HCT116 (cell line): ENCODE results near the gene KIAA0232. TPM values are rescaled to one million over a fixed set of nuclear protein-coding genes. Genes with fewer than 3 reads are reported as not detected.

Experiments
- ATAC-seq: fragments of 200-7000 bp; cut with Tn5 transposase; 2 replicates; pipeline ENCODE4 v1.9.1; 2020; ENCODE audit warnings: mild to moderate bottlenecking, moderate library complexity
- BruUV-seq: library from RNA; stranded (reverse); fragments of 400-500 nt; replicated peaks from 2 replicates; lab custom pipeline; 2021; lab: Mats Ljungman, UMichigan
- CTCF ChIA-PET: fragments of 300-600 bp; sonication (Branson Sonifier 250); formaldehyde crosslinking; loops from one replicate; lab custom pipeline; 2021; ENCODE audit warnings: antibody characterized with exemption; lab: Charles Lee
- POLR2A ChIA-PET: fragments of 300-600, 350-600 bp; sonication (Branson Sonifier 250); formaldehyde crosslinking; loops from one replicate; lab custom pipeline; 2021; ENCODE audit warnings: antibody characterized with exemption; lab: Charles Lee
- RAD21 ChIA-PET, 2 experiments: fragments of 300-600 bp; sonication (Branson Sonifier 250); formaldehyde crosslinking; loops; one replicate each; lab custom pipeline; 2023; ENCODE audit warnings: low total read pairs in 2 of 2; ENCODE audit not compliant: uncharacterized antibody in 2 of 2, unreplicated experiment in 2 of 2, low non-redundant PET in 1 of 2; lab: Charles Lee
- DNase-seq: peaks from one replicate; pipeline ENCODE4 v3.0.0-alpha.2; 2010; ENCODE audit warnings: low read depth, low spot score
- H2AFZ ChIP-seq: fragments of 200-600 bp; shearing (Covaris generic), sonication (generic); 2 replicates; pipeline ENCODE4 v1.6.1; 2017; ENCODE audit warnings: low read depth, mixed run types, mixed read lengths, antibody characterized with exemption, low read length; ENCODE audit not compliant: poor library complexity, severe bottlenecking
- H3K27ac ChIP-seq: 2 replicates; pipeline ENCODE4 v1.5.1; 2012; ENCODE audit warnings: low read depth, low read length
- H3K27me3 ChIP-seq: fragments of 200-600 bp; sonication (generic); 2 replicates; pipeline ENCODE4 v1.6.1; 2016; ENCODE audit warnings: mixed run types, low read length, mixed read lengths; ENCODE audit not compliant: insufficient read depth
- H3K36me3 ChIP-seq, 2 experiments: fragments of 200-500 bp in 1 of 2; fragments of 200-600 bp in 1 of 2; sonication (Bioruptor generic) in 1 of 2; sonication (generic) in 1 of 2; 2 replicates each; pipeline versions ENCODE4 v1.5.1 to v1.6.1; 2014 to 2016; ENCODE audit warnings: low read length in 2 of 2, inconsistent platforms in 1 of 2, mixed read lengths in 1 of 2, mixed run types in 1 of 2; ENCODE audit not compliant: insufficient read depth in 2 of 2, control insufficient read depth in 1 of 2
- H3K4me1 ChIP-seq, 2 experiments: fragments of 200-600 bp in 1 of 2; sonication (generic) in 1 of 2; 2 replicates each; pipeline versions ENCODE4 v1.5.1 to v1.6.1; 2012 to 2017; ENCODE audit warnings: low read length in 2 of 2, inconsistent platforms in 1 of 2, mild to moderate bottlenecking in 1 of 2, mixed read lengths in 1 of 2, mixed run types in 1 of 2, moderate library complexity in 1 of 2; ENCODE audit not compliant: insufficient read depth in 2 of 2, control insufficient read depth in 1 of 2
- H3K4me2 ChIP-seq: fragments of 200-600 bp; sonication (generic); 2 replicates; pipeline ENCODE4 v1.6.1; 2017; ENCODE audit warnings: mixed run types, low read length, mixed read lengths
- H3K4me3 ChIP-seq, 2 experiments: fragments of 200-600 bp in 1 of 2; sonication (generic) in 1 of 2; replicated peaks in 1 of 2; 2 replicates each; pipeline ENCODE4 v1.5.1; 2011 to 2016; ENCODE audit warnings: low read length in 2 of 2, control low read depth in 1 of 2, low read depth in 1 of 2, mild to moderate bottlenecking in 1 of 2, mixed read lengths in 1 of 2, mixed run types in 1 of 2
- H3K79me2 ChIP-seq: fragments of 200-600 bp; sonication (generic); 2 replicates; pipeline ENCODE4 v1.6.1; 2017; ENCODE audit warnings: mild to moderate bottlenecking, mixed run types, low read length, moderate library complexity, mixed read lengths; ENCODE audit not compliant: insufficient read depth
- H3K9ac ChIP-seq: fragments of 200-600 bp; sonication (generic); 2 replicates; pipeline ENCODE4 v1.6.1; 2016; ENCODE audit warnings: low read length, mixed read lengths
- H3K9me2 ChIP-seq: fragments of 200-600 bp; sonication (generic), shearing (Covaris generic); 2 replicates; pipeline ENCODE4 v1.6.1; 2017; ENCODE audit warnings: mixed run types, mild to moderate bottlenecking, moderate library complexity; ENCODE audit not compliant: insufficient read depth
- H3K9me3 ChIP-seq, 2 experiments: fragments of 200-500 bp in 1 of 2; fragments of 200-600 bp in 1 of 2; sonication (Bioruptor generic) in 1 of 2; sonication (generic) in 1 of 2; 2 replicates each; pipeline ENCODE4 v1.6.1; 2014 to 2017; ENCODE audit warnings: low read length in 2 of 2, mixed read lengths in 2 of 2, inconsistent platforms in 1 of 2, low read depth in 1 of 2, mild to moderate bottlenecking in 1 of 2, mixed run types in 1 of 2, moderate library complexity in 1 of 2; ENCODE audit not compliant: control insufficient read depth in 1 of 2, insufficient read depth in 1 of 2
- H4K20me1 ChIP-seq: fragments of 200-600 bp; sonication (generic), shearing (Covaris generic); 2 replicates; pipeline ENCODE4 v1.6.1; 2017; ENCODE audit warnings: mixed run types, mild to moderate bottlenecking, moderate library complexity; ENCODE audit not compliant: insufficient read depth
- CBX3 ChIP-seq: IDR thresholded peaks from 2 replicates; pipeline ENCODE4 v1.6.1; 2012; ENCODE audit warnings: low read depth
- CEBPB ChIP-seq: IDR thresholded peaks from 2 replicates; pipeline ENCODE4 v1.6.1; 2012; ENCODE audit warnings: low read depth
- EGR1 ChIP-seq: IDR thresholded peaks from 2 replicates; pipeline ENCODE4 v1.6.1; 2012; ENCODE audit warnings: low read depth
- ELF1 ChIP-seq: IDR thresholded peaks from 2 replicates; pipeline ENCODE4 v1.6.1; 2012; ENCODE audit warnings: low read depth, borderline replicate concordance
- EZH2 ChIP-seq: fragments of 200-600 bp; sonication (generic); IDR thresholded peaks from 2 replicates; pipeline ENCODE4 v1.6.1; 2017; ENCODE audit warnings: antibody characterized with exemption, mixed run types
- EZH2phosphoT487 ChIP-seq: fragments of 200-600 bp; IDR thresholded peaks from 2 replicates; pipeline ENCODE4 v1.6.1; 2018; ENCODE audit warnings: antibody characterized with exemption, borderline replicate concordance
- FOSL1 ChIP-seq: IDR thresholded peaks from 2 replicates; pipeline ENCODE4 v1.6.1; 2012; ENCODE audit warnings: low read depth
- JUND ChIP-seq: IDR thresholded peaks from 2 replicates; pipeline ENCODE4 v1.6.1; 2012
- POLR2AphosphoS5 ChIP-seq: IDR thresholded peaks from 2 replicates; pipeline ENCODE4 v1.6.1; 2011; ENCODE audit warnings: mild to moderate bottlenecking, low read depth, low read length, moderate library complexity
- RAD21 ChIP-seq: IDR thresholded peaks from 2 replicates; pipeline ENCODE4 v1.6.1; 2012; ENCODE audit warnings: low read depth, mild to moderate bottlenecking
- SIN3A ChIP-seq: IDR thresholded peaks from 2 replicates; pipeline ENCODE4 v1.6.1; 2012; ENCODE audit warnings: low read depth
- SP1 ChIP-seq: IDR thresholded peaks from 2 replicates; pipeline ENCODE4 v1.6.1; 2012; ENCODE audit warnings: low read depth
- SRF ChIP-seq: IDR thresholded peaks from 2 replicates; pipeline ENCODE4 v1.6.1; 2012; ENCODE audit warnings: low read depth
- TCF7L2 ChIP-seq: IDR thresholded peaks from 2 replicates; pipeline ENCODE4 v1.7.0; 2011; ENCODE audit warnings: borderline replicate concordance, inconsistent platforms; ENCODE audit not compliant: insufficient read depth, insufficient read length; ENCODE audit errors: extremely low read depth
- ZFX ChIP-seq: fragments of 450-650 bp; IDR thresholded peaks from 2 replicates; pipeline ENCODE4 v1.6.1; 2017
- intact Hi-C: fragments of 100-400 bp; cut with micrococcal nuclease; formaldehyde crosslinking; loops from 2 replicates; pipeline ENCODE4 v1.10.0; 2022
- total RNA-seq: library from RNA; stranded (reverse); gene quantifications from one replicate; pipeline ENCODE4 v1.2.1, GENCODE V29; 2021; ENCODE audit not compliant: unreplicated experiment
- TF ChIP-seq, protein P1 (sequence below): IDR thresholded peaks from 2 replicates; pipeline ENCODE4 v1.6.1; 2012
- TF ChIP-seq, protein P2 (sequence below): IDR thresholded peaks from 2 replicates; pipeline ENCODE4 v1.6.1; 2011; ENCODE audit warnings: mild to moderate bottlenecking, low read length, moderate library complexity; ENCODE audit not compliant: insufficient replicate concordance; ENCODE audit errors: extremely low read depth

Gene KIAA0232
- total RNA-seq, 1 experiment from 2014 or later: 18.1 TPM

DNA sequence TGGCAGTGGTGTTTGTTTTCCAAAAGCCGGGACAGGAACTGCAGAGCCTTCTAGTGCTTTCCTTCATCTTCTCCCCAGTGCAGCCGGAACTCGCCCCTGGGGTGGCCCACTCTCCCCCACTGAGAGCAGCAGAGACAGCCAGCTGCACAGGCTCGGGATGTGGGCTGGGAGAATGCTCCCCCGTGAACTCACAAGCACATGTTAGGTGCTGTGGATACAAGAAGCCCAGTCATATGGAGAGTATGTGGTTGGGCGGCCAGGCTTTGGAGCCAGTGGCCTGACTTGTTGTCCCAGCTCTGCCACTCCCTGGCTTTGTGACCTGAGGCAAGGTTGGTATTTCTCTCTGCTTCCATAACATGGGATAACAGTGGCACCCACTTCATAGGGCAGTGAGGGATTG lies 9.4 kb upstream of the KIAA0232 start:
- BruUV-seq: no TSS peak
- no peak overlapping the region for H3K4me3 ChIP-seq
- no peak overlapping the region for H2AFZ ChIP-seq
- no peaks in the 10 kb centered on the region for H3K79me2 ChIP-seq
- H3K4me2 ChIP-seq: 0 out of 2 replicates have a peak overlapping the region, but pooled peaks have one; percentile 6
- peaks cover 8 to 25% of the 10 kb centered on the region in 2 experiments for H3K4me1 ChIP-seq
- DNase-seq (no peak), ATAC-seq (0 out of 2 replicates have a peak, but pooled peaks have one; percentile 14)
- no peaks in the 10 kb centered on the region; the same call in 1 of the 2 replicates for H3K27me3 ChIP-seq
- POLR2A ChIA-PET: no interaction called here
- H3K36me3 ChIP-seq: no peaks in the 10 kb centered on the region
- CTCF ChIA-PET: no interaction called here
- H4K20me1 ChIP-seq: no peaks in the 10 kb centered on the region
- no peaks in the 10 kb centered on the region for H3K9me2 ChIP-seq
- TF ChIP-seq RAD21: no peak
- H3K27ac ChIP-seq: no peak overlapping the region
- no peaks in the 10 kb centered on the region for H3K9me3 ChIP-seq
- RAD21 ChIA-PET: no interaction called here
- H3K9ac ChIP-seq: no peak overlapping the region
- intact Hi-C loops: no loop called here

DNA sequence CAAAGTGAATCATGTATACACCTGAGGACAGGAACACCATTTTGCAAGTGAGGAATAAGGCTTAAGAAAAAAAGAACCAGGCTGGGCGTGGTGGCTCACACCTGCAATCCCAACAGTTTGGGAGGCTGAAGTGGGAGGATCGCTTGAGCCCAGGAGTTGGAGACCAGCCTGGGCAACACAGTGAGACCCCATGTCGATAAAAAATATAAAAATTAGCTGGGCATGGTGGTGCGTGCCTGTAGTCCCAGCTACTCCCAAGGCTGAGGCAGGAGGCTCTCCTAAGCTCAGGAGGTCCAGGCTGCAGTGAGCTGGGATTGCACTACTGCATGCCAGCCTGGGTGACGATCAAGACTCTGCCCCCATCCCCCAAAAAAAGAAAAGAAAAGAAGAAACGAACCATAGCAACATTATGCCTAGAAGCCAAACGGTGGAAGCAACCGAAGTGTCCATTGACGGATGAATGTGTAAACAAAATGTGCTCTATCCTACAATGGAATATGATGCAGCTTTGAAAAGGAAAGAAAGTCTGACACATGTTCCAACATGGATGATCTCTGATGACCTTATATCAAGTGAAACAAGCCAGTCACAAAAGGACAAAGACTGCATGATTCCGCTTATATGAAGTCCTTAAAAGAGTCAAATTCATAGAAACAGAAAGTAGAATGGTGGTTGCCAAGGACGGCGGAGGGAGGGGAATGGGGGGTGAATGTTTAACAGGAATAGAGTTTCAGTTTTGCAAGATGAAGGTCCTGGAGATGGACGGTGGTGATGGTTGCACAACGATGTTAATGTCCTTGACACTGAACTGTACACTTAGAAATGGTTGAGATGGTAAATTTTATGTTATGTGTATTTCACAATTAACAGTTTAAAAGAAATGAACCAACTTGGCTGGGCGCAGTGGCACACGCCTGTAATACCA lies 8.6 kb upstream of the KIAA0232 start:
- DNase-seq: no peak
- H3K9ac ChIP-seq: no peak overlapping the region
- RAD21 ChIA-PET: no interaction called here
- H3K9me2 ChIP-seq: no peaks in the 10 kb centered on the region
- H3K4me2 ChIP-seq: no peak overlapping the region
- BruUV-seq: no TSS peak
- POLR2A ChIA-PET: interaction anchor here (0.7 kb wide), 1 partner anchor 50 kb away, joined by 4 read pairs; no protein-coding TSS in a partner anchor
- intact Hi-C loops: no loop called here
- no peaks in the 10 kb centered on the region for H3K9me3 ChIP-seq
- H3K4me1 ChIP-seq: peaks cover 2 to 17% of the 10 kb centered on the region in 2 experiments; a peak in 2 of 4 replicates
- H3K79me2 ChIP-seq: no peaks in the 10 kb centered on the region
- CTCF ChIA-PET: no interaction called here
- no peaks in the 10 kb centered on the region for H4K20me1 ChIP-seq
- no peak overlapping the region for H3K27ac ChIP-seq
- no peak overlapping the region for H3K4me3 ChIP-seq
- no peak overlapping the region for H2AFZ ChIP-seq
- H3K36me3 ChIP-seq: no peaks in the 10 kb centered on the region
- H3K27me3 ChIP-seq: no peaks in the 10 kb centered on the region; the same call in 1 of the 2 replicates
- ATAC-seq: no peak
- TF ChIP-seq EZH2phosphoT487: no peak
- no peak for TF ChIP-seq EZH2
- TF ChIP-seq POLR2AphosphoS5: no peak
- TF ChIP-seq, protein P1, sequence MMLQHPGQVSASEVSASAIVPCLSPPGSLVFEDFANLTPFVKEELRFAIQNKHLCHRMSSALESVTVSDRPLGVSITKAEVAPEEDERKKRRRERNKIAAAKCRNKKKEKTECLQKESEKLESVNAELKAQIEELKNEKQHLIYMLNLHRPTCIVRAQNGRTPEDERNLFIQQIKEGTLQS: no peak
- TF ChIP-seq SIN3A: no peak
- TF ChIP-seq, protein P2, sequence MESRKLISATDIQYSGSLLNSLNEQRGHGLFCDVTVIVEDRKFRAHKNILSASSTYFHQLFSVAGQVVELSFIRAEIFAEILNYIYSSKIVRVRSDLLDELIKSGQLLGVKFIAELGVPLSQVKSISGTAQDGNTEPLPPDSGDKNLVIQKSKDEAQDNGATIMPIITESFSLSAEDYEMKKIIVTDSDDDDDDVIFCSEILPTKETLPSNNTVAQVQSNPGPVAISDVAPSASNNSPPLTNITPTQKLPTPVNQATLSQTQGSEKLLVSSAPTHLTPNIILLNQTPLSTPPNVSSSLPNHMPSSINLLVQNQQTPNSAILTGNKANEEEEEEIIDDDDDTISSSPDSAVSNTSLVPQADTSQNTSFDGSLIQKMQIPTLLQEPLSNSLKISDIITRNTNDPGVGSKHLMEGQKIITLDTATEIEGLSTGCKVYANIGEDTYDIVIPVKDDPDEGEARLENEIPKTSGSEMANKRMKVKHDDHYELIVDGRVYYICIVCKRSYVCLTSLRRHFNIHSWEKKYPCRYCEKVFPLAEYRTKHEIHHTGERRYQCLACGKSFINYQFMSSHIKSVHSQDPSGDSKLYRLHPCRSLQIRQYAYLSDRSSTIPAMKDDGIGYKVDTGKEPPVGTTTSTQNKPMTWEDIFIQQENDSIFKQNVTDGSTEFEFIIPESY: no peak
- TF ChIP-seq RAD21: no peak
- no peak for TF ChIP-seq ELF1
- TF ChIP-seq FOSL1: no peak
- TF ChIP-seq SRF: no peak
- no peak for TF ChIP-seq ZFX
- TF ChIP-seq JUND: no peak
- TF ChIP-seq SP1: no peak
- no peak for TF ChIP-seq CEBPB
- TF ChIP-seq TCF7L2: no peak
- no peak for TF ChIP-seq CBX3
- TF ChIP-seq EGR1: no peak
